HEK293 (cell line): ENCODE data around the gene GNB1L.

Source experiments
- KLF7 ChIP-seq: fragments of 450-650 bp; formaldehyde crosslinking; IDR thresholded peaks from 2 replicates; pipeline ENCODE4 v1.5.1; 2016; ENCODE audit warnings: missing biosample characterization, missing genetic modification characterization, borderline replicate concordance
- SP2 ChIP-seq: fragments of 450-650 bp; formaldehyde crosslinking; IDR thresholded peaks from 2 replicates; pipeline ENCODE4 v1.5.1; 2016; ENCODE audit warnings: missing biosample characterization, missing genetic modification characterization
- ZFP3 ChIP-seq: fragments of 450-650 bp; formaldehyde crosslinking; IDR thresholded peaks from 2 replicates; pipeline ENCODE4 v1.5.1; 2016; ENCODE audit warnings: low read depth, missing biosample characterization, missing genetic modification characterization
- ZNF221 ChIP-seq: fragments of 450-650 bp; formaldehyde crosslinking; IDR thresholded peaks from 2 replicates; pipeline ENCODE4 v1.5.1; 2017; ENCODE audit warnings: missing biosample characterization, missing genetic modification characterization, borderline replicate concordance
- ZNF585B ChIP-seq: fragments of 450-650 bp; formaldehyde crosslinking; IDR thresholded peaks from 2 replicates; pipeline ENCODE4 v1.5.1; 2016; ENCODE audit warnings: missing biosample characterization, missing genetic modification characterization
- TF ChIP-seq, protein P1 (sequence below): fragments of 450-650 bp; formaldehyde crosslinking; IDR thresholded peaks from 2 replicates; pipeline ENCODE4 v1.5.1; 2016; ENCODE audit warnings: missing biosample characterization, missing genetic modification characterization

DNA sequence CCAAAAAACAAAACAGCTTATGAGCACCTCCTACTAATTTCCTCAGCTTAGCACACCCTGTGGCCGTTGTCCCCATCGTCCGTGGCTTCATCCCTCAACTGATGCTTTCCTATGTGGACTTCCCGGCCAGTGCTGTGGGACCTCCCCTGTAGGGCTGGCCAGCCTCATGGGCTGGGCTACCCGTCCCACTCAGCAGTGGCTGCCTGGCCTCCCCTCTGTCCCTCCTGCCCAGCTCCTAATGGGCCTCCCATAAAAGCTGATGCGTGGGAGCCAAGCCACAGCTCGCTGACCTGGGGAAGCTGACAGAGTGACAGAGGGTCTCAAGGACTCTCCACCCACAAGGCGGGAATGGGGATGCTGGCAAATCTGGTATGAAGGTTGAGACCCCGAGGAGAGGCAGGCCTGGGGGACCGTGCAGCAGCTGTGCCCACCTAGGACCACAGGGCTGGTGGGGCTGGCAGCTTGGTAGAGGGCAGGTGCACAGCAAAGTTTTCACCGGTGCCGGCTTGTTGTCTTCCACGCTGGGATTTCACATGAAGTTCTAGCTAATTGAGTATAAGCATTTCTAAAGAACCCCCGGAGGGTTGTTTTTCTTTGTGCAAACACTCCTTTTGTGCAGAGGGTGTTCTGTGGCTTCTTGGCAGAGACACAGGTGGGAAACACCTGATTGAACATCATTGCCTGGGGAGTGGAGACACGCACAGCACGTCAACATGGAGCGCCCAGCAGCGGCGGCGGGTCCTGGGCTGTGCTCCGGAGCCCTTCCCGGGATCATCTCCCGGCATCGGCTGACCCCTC, 70.9 kb downstream of the GNB1L start:
- TF ChIP-seq, protein P1, sequence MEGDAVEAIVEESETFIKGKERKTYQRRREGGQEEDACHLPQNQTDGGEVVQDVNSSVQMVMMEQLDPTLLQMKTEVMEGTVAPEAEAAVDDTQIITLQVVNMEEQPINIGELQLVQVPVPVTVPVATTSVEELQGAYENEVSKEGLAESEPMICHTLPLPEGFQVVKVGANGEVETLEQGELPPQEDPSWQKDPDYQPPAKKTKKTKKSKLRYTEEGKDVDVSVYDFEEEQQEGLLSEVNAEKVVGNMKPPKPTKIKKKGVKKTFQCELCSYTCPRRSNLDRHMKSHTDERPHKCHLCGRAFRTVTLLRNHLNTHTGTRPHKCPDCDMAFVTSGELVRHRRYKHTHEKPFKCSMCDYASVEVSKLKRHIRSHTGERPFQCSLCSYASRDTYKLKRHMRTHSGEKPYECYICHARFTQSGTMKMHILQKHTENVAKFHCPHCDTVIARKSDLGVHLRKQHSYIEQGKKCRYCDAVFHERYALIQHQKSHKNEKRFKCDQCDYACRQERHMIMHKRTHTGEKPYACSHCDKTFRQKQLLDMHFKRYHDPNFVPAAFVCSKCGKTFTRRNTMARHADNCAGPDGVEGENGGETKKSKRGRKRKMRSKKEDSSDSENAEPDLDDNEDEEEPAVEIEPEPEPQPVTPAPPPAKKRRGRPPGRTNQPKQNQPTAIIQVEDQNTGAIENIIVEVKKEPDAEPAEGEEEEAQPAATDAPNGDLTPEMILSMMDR = no peak
- TF ChIP-seq ZFP3 (no peak), KLF7 (tag by site-specific recombination) (no peak), SP2 (tag by site-specific recombination) (no peak), ZNF585B (tag by site-specific recombination) (no peak), ZNF221 (tag by site-specific recombination) (no peak)
